B cell (primary cell): ENCODE measurements around the gene MECR.

Experiments used
- EZH2 ChIP-seq: IDR thresholded peaks from 2 replicates; pipeline ENCODE4 v1.6.1; 2012; ENCODE audit warnings: borderline replicate concordance, low read depth, mild to moderate bottlenecking, moderate library complexity, low read length; ENCODE audit not compliant: insufficient read depth, poor library complexity, severe bottlenecking
- TF ChIP-seq, protein P1 (sequence below): fragments of 200-600 bp; IDR thresholded peaks from one replicate; pipeline ENCODE4 v1.8.0; 2022; ENCODE audit warnings: antibody characterized with exemption, mild to moderate bottlenecking

DNA sequence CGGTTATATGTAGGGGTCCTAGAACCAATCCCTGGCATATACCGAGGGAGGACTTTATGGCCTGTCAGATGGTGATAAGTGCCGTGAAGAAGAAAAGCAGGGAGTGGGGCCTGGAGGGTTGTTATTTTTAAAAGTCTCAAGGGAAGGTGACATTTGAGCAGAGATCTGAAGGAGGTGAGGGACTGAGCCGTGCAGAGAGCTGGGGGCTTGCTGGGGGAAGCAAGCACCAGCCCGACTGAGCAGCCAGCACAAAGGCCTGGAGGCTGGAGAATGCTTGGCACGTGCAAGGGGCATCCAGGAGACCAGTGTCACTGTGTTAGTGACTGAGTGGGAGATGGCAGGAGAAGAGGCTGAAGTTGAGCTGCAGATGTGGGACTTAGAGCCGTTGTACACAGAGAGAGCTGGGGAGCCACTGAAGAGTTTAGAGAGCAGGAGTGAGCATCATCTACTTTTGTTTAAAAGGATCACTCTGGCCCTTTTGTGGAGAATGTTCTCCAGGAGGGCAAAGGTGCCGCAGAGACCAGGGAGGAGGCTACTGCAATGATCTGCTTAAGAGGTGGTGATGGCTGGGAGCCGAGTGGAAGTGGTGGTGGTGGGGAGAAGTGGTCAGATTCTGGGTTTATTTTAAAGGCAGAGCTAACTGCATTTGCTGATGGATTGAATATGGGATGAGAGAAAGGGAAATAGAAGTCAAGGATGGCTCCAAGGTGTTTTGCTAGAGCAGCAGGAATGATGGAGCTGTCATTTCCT, 36.8 kb upstream of the MECR start:
- TF ChIP-seq, protein P1, sequence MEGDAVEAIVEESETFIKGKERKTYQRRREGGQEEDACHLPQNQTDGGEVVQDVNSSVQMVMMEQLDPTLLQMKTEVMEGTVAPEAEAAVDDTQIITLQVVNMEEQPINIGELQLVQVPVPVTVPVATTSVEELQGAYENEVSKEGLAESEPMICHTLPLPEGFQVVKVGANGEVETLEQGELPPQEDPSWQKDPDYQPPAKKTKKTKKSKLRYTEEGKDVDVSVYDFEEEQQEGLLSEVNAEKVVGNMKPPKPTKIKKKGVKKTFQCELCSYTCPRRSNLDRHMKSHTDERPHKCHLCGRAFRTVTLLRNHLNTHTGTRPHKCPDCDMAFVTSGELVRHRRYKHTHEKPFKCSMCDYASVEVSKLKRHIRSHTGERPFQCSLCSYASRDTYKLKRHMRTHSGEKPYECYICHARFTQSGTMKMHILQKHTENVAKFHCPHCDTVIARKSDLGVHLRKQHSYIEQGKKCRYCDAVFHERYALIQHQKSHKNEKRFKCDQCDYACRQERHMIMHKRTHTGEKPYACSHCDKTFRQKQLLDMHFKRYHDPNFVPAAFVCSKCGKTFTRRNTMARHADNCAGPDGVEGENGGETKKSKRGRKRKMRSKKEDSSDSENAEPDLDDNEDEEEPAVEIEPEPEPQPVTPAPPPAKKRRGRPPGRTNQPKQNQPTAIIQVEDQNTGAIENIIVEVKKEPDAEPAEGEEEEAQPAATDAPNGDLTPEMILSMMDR: no peak
- TF ChIP-seq EZH2: no peak
